ENCODE data around the gene C1QBP. TPM values are rescaled to one million over a fixed set of nuclear protein-coding genes. Genes with fewer than 3 reads are reported as not detected.
"Not testable (repeated sequence)": the region's sequence is repeated elsewhere in the genome, so short reads cannot be mapped to it uniquely, and the experiment has no call there.

C1QBP gene
- total RNA-seq, 4 donors from 2014 or later: 75.4 to 143 (median 113) TPM

DNA sequence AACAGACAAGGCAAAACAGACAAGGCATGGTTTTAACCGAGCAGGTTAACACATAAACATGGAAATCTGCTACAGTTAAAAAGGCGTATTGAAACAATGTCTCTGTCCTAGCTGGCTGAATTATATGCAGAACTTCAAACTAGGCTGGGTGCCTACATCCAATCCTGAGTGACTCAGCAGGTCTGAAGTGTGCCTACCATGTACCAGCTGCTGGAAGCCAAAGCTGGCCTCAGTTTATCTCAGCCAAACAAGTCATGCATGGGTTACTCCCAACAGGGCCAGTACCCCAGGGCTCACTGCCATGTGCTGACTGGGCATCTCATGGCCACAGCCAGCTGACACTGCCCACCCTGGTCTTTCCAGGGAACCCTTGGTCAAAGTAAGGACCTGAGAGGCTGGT, 4.0 kb downstream of the C1QBP start:
- Histone ChIP-seq H3K27ac (no peak overlapping the region), H3K27me3 (no peaks in the 10 kb centered on the region), H3K36me3 (peaks cover 40 to 45% of the 10 kb centered on the region in 2 donors), H3K4me3 (replicated peaks in 1 of 3) (no peak overlapping the region), H3K4me1 (peaks cover 10% of the 10 kb centered on the region in 2 donors), H3K9me3 (no peaks in the 10 kb centered on the region)
- peak in 1 of 2 donors; percentile 1 for DNase-seq
- intact Hi-C loops (cut with DNase I): loop anchor here (10.0 kb wide), 1 partner anchor 150 kb away; the partner anchor contains the start of gene RABEP1
- TF ChIP-seq CTCF (IDR thresholded peaks at IDR 0.05): no peak
- no peak for TF ChIP-seq POLR2A (IDR thresholded peaks at IDR 0.05)
- WGBS, 2 donors: 90 to 96% methylated on average over 2 of the region's 2 CpGs

DNA sequence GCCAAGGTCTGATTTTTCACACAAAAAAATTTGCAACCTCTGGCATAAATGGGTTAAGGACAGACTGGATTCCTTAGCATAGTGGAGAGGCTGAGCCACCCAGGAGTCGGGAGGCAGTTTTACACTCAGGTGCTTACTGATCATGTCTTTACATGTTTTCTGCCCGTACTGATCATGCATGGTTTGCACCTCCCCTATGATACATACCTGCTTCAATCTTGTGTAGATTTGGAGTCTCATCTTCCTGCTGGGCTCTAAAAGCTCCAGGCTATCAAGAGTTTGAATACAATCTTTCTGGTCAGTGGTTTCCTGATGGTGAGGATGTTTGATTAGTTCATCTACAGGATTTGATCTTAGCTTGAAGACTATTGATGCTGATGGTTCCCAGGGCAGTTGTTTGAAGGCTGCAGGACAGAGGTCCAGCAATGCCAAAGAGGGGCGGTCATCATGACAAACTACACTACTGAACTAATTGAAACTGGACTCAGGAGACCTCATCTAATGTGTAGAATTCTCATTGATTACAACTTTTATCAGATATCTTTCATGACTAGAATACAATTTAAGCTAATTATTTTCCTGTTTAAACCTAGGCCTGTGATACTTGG, 6.9 kb downstream of the C1QBP start:
- no peak for TF ChIP-seq CTCF (IDR thresholded peaks at IDR 0.05)
- no peak for TF ChIP-seq POLR2A (IDR thresholded peaks at IDR 0.05)
- DNase-seq: no peak
- Histone ChIP-seq H3K27ac (no peak overlapping the region), H3K36me3 (peaks cover 40 to 59% of the 10 kb centered on the region in 2 donors), H3K9me3 (no peaks in the 10 kb centered on the region), H3K4me3 (replicated peaks in 1 of 3) (no peak overlapping the region), H3K27me3 (no peaks in the 10 kb centered on the region), H3K4me1 (no peaks in the 10 kb centered on the region)
- WGBS, 2 donors: 85 to 93% methylated on average over 3 of the region's 3 CpGs
- intact Hi-C loops (cut with DNase I): loop anchor here (10.0 kb wide), 1 partner anchor 147 kb away; the partner anchor contains the start of gene RABEP1

DNA sequence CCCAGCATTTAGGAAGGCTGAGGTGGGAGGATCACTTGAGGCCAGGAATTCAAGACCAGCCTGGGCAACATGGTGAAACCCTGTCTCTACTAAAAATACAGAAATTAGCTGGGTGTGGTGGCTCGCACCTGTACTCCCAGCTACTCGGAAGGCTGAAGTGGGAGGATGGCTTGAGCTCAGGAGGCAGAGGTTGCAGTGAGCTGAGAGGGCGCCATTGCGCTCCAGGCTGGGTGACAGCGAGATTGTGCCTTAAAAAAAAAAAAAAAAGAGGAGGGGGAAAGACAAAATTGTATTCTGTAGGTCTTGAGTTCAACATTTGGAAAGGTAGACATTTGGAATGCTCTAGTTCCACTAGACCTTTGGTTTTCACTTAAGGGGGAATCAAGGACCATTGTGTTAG, 7.7 kb downstream of the C1QBP start:
- not testable (repeated sequence) for DNase-seq; H3K4me3 ChIP-seq (replicated peaks in 1 of 3); H3K4me1 ChIP-seq; H3K27me3 ChIP-seq; H3K9me3 ChIP-seq; H3K27ac ChIP-seq
- H3K36me3 ChIP-seq: peaks cover 43 to 65% of the 10 kb centered on the region in 2 donors
- intact Hi-C loops (cut with DNase I): loop anchor here (10.0 kb wide), 1 partner anchor 146 kb away; the partner anchor contains the start of gene RABEP1
- 84 to 85% methylated on average over 5 of the region's 5 CpGs for WGBS, 2 donors

- Histone ChIP-seq H3K36me3 (peaks cover 50 to 72% of the 10 kb centered on the region in 2 donors), H3K27ac (no peak overlapping the region), H3K27me3 (no peaks in the 10 kb centered on the region), H3K9me3 (no peaks in the 10 kb centered on the region), H3K4me3 (replicated peaks in 1 of 3) (no peak overlapping the region), H3K4me1 (no peaks in the 10 kb centered on the region)
- DNase-seq: no peak
- WGBS, 2 donors: 97 to 98% methylated on average over 3 of the region's 3 CpGs
- TF ChIP-seq CTCF (IDR thresholded peaks at IDR 0.05) (no peak), POLR2A (IDR thresholded peaks at IDR 0.05) (no peak)
- intact Hi-C loops (cut with DNase I): loop anchor here (10.0 kb wide), 1 partner anchor 146 kb away; the partner anchor contains the start of gene RABEP1
Observed at GRCh38 chr17:5430413-5430999, 8.4 kb downstream of the C1QBP start.

- H3K27me3 ChIP-seq: no peaks in the 10 kb centered on the region
- no peaks in the 10 kb centered on the region for H3K4me1 ChIP-seq
- intact Hi-C loops (cut with DNase I): no loop called here
- peaks cover 42 to 69% of the 10 kb centered on the region in 2 donors for H3K36me3 ChIP-seq
- H3K4me3 ChIP-seq (replicated peaks in 1 of 3): no peak overlapping the region
- 87 to 89% methylated on average over 3 of the region's 3 CpGs for WGBS, 2 donors
- TF ChIP-seq POLR2A (IDR thresholded peaks at IDR 0.05) (no peak), CTCF (IDR thresholded peaks at IDR 0.05) (no peak)
- no peak overlapping the region for H3K27ac ChIP-seq
- no peaks in the 10 kb centered on the region for H3K9me3 ChIP-seq
- no peak for DNase-seq
Observed at GRCh38 chr17:5429191-5429887, 9.6 kb downstream of the C1QBP start.

All from thyroid gland (tissue), 4 donors.